Smooth muscle cell (in vitro differentiated cells): ENCODE results near the gene NOTUM. TPM values are rescaled to one million over a fixed set of nuclear protein-coding genes. Genes with fewer than 3 reads are reported as not detected.

Experiments used
- DNase-seq: peaks from one replicate; lab custom pipeline; 2025; ENCODE audit not compliant: unreplicated experiment; lab: John Stamatoyannopoulos, UW
- H2AFZ ChIP-seq: fragments of 200-600 bp; sonication (generic); 2 replicates; pipeline ENCODE4 v1.6.0; 2016; ENCODE audit warnings: antibody characterized with exemption, low read depth, mild to moderate bottlenecking
- H3F3A ChIP-seq: fragments of 200-600 bp; sonication (generic); 2 replicates; pipeline ENCODE4 v1.6.0; 2017; ENCODE audit warnings: antibody characterized with exemption, low read depth
- H3K27ac ChIP-seq: fragments of 200-600 bp; sonication (generic); 2 replicates; pipeline ENCODE4 v1.5.1; 2016; ENCODE audit warnings: low read depth, mild to moderate bottlenecking
- H3K27me3 ChIP-seq: fragments of 200-600 bp; sonication (generic); 2 replicates; pipeline ENCODE4 v1.6.1; 2016; ENCODE audit warnings: low read depth, mild to moderate bottlenecking
- H3K36me3 ChIP-seq: fragments of 200-600 bp; sonication (generic); 2 replicates; pipeline ENCODE4 v1.5.1; 2016; ENCODE audit warnings: low read depth
- H3K4me1 ChIP-seq: fragments of 200-600 bp; sonication (generic); 2 replicates; pipeline ENCODE4 v1.5.1; 2016; ENCODE audit warnings: low read depth
- H3K4me2 ChIP-seq: fragments of 200-600 bp; sonication (generic); 2 replicates; pipeline ENCODE4 v1.6.0; 2016; ENCODE audit warnings: mild to moderate bottlenecking
- H3K4me3 ChIP-seq: fragments of 200-600 bp; sonication (generic); 2 replicates; pipeline ENCODE4 v1.5.1; 2016; ENCODE audit warnings: mild to moderate bottlenecking
- H3K79me2 ChIP-seq: fragments of 200-600 bp; sonication (generic); 2 replicates; pipeline ENCODE4 v1.6.0; 2016; ENCODE audit warnings: low read depth, mild to moderate bottlenecking
- H3K9ac ChIP-seq: fragments of 200-600 bp; sonication (generic); 2 replicates; pipeline ENCODE4 v1.6.0; 2016; ENCODE audit warnings: low read depth
- H3K9me3 ChIP-seq: fragments of 200-600 bp; sonication (generic); replicated peaks from 2 replicates; pipeline ENCODE4 v1.5.1; 2016; ENCODE audit warnings: low read depth
- H4K20me1 ChIP-seq: fragments of 200-600 bp; sonication (generic); 2 replicates; pipeline ENCODE4 v1.6.0; 2016; ENCODE audit warnings: low read depth
- CTCF ChIP-seq: fragments of 200-600 bp; sonication (generic); IDR thresholded peaks from 2 replicates; pipeline ENCODE4 v1.5.1; 2017; ENCODE audit warnings: borderline replicate concordance, mild to moderate bottlenecking, antibody characterized with exemption; ENCODE audit not compliant: insufficient read depth, poor library complexity, severe bottlenecking
- WGBS: methylation state at CpG from one replicate; pipeline ENCODE4 v1.1.7; 2016; ENCODE audit warnings: low lambda C conversion rate; 5-methylcytosine and 5-hydroxymethylcytosine counted together
- polyA plus RNA-seq: library from polyadenylated mRNA; unstranded; fragments of >200 nt; fragmentation: Nextera tagmentation; extraction: Ambion mirVana; gene quantifications from 2 replicates; pipeline ENCODE4 v1.2.1, GENCODE V29; 2016
- total RNA-seq: library from RNA; depleted of rRNA; stranded (reverse); fragments of >200 nt; gene quantifications from 2 replicates; pipeline ENCODE4 v1.2.3, GENCODE V29; 2014

The NOTUM gene
- total and polyA plus RNA-seq, 2 experiments from 2014 or later, result 0.90 to 2.9 TPM

- 0% methylated on average over 33 of the region's 46 CpGs for WGBS
- Histone ChIP-seq H3K9ac (peak overlapping the region; percentile 100), H3K79me2 (peaks cover 55% of the 10 kb centered on the region), H4K20me1 (peaks cover 51% of the 10 kb centered on the region), H3K9me3 (no peaks in the 10 kb centered on the region), H3K4me2 (peak overlapping the region; percentile 98), H2AFZ (no peak overlapping the region), H3K4me3 (peak overlapping the region; percentile 92), H3F3A (peaks cover 10% of the 10 kb centered on the region), H3K27ac (peak overlapping the region; percentile 100), H3K27me3 (no peaks in the 10 kb centered on the region), H3K4me1 (peaks cover 32% of the 10 kb centered on the region), H3K36me3 (no peaks in the 10 kb centered on the region)
- DNase-seq, result peak; percentile 72
- no peak for TF ChIP-seq CTCF
Observed at GRCh38 chr17:81926451-81927151, 34.4 kb downstream of the NOTUM start.

GRCh38 chr17:81925860-81926450 is 35.0 kb downstream of the NOTUM start:
- H3K4me2 ChIP-seq, result peak overlapping the region; percentile 98
- no peaks in the 10 kb centered on the region for H3K36me3 ChIP-seq
- H3K27ac ChIP-seq, result peak overlapping the region; percentile 100
- peaks cover 61% of the 10 kb centered on the region for H3K79me2 ChIP-seq
- peaks cover 32% of the 10 kb centered on the region for H3K4me1 ChIP-seq
- no peak for TF ChIP-seq CTCF
- no peaks in the 10 kb centered on the region for H3K27me3 ChIP-seq
- H3K4me3 ChIP-seq, result peak overlapping the region; percentile 92
- H3K9ac ChIP-seq, result peak overlapping the region; percentile 100
- peaks cover 58% of the 10 kb centered on the region for H4K20me1 ChIP-seq
- H2AFZ ChIP-seq, result no peak overlapping the region
- H3K9me3 ChIP-seq, result no peaks in the 10 kb centered on the region
- no peak for DNase-seq
- H3F3A ChIP-seq, result peaks cover 10% of the 10 kb centered on the region
- 66% methylated on average over 10 of the region's 10 CpGs for WGBS

GRCh38 chr17:81924557-81925532 is 36.1 kb downstream of the NOTUM start:
- Histone ChIP-seq H3K4me1 (peaks cover 32% of the 10 kb centered on the region), H3K79me2 (peaks cover 72% of the 10 kb centered on the region), H3K4me2 (peak overlapping the region; percentile 84), H3K27ac (peak overlapping the region; percentile 72), H3K9ac (no peak overlapping the region), H2AFZ (no peak overlapping the region), H3K27me3 (no peaks in the 10 kb centered on the region), H3F3A (peaks cover 10% of the 10 kb centered on the region), H3K9me3 (no peaks in the 10 kb centered on the region), H3K4me3 (no peak overlapping the region), H4K20me1 (peaks cover 69% of the 10 kb centered on the region), H3K36me3 (no peaks in the 10 kb centered on the region)
- DNase-seq, result no peak
- TF ChIP-seq CTCF, result no peak
- WGBS, result 63% methylated on average over 21 of the region's 21 CpGs
